Measurements from ENCODE around the gene CLTC.

The CLTC gene

GRCh38 chr17:59737324-59737723 is 117.6 kb downstream of the CLTC start:
- H3K4me3 ChIP-seq (replicated peaks; ENCODE audit: low read depth, low read length) = no peak overlapping the region
- no peak for DNase-seq (ENCODE audit: extremely low read depth, insufficient read length)
- H3K27me3 ChIP-seq (replicated peaks; ENCODE audit: control insufficient read depth, insufficient read depth, low read length) = no peaks in the 10 kb centered on the region
- H3K36me3 ChIP-seq (ENCODE audit: control insufficient read depth, insufficient read depth, low read length) = peaks cover 4% of the 10 kb centered on the region
- TF ChIP-seq CTCF (IDR thresholded peaks at IDR 0.05; ENCODE audit: insufficient read depth, low read length, poor library complexity, severe bottlenecking) = no peak

GRCh38 chr17:59743842-59744241 is 124.1 kb downstream of the CLTC start:
- Histone ChIP-seq H3K4me3 (replicated peaks; ENCODE audit: low read depth, low read length) (no peak overlapping the region), H3K36me3 (ENCODE audit: control insufficient read depth, insufficient read depth, low read length) (peaks cover 2% of the 10 kb centered on the region), H3K27me3 (replicated peaks; ENCODE audit: control insufficient read depth, insufficient read depth, low read length) (no peaks in the 10 kb centered on the region)
- DNase-seq (ENCODE audit: extremely low read depth, insufficient read length) = no peak
- TF ChIP-seq CTCF (IDR thresholded peaks at IDR 0.05; ENCODE audit: insufficient read depth, low read length, poor library complexity, severe bottlenecking) = no peak

- no peaks in the 10 kb centered on the region for H3K27me3 ChIP-seq (replicated peaks; ENCODE audit: control insufficient read depth, insufficient read depth, low read length)
- no peak overlapping the region for H3K4me3 ChIP-seq (replicated peaks; ENCODE audit: low read depth, low read length)
- peaks cover 2% of the 10 kb centered on the region for H3K36me3 ChIP-seq (ENCODE audit: control insufficient read depth, insufficient read depth, low read length)
- no peak for TF ChIP-seq CTCF (IDR thresholded peaks at IDR 0.05; ENCODE audit: insufficient read depth, low read length, poor library complexity, severe bottlenecking)
- no peak for DNase-seq (ENCODE audit: extremely low read depth, insufficient read length)
Observed at GRCh38 chr17:59745040-59745439, 125.3 kb downstream of the CLTC start.
